CD4-positive, CD25-positive, alpha-beta regulatory T cell (primary cell): ENCODE data around the gene CCDC192. TPM values are rescaled to one million over a fixed set of nuclear protein-coding genes. Genes with fewer than 3 reads are reported as not detected.
A peak's percentile ranks its signal among the peaks of the same experiment; 100 is the strongest.

Source experiments
- ATAC-seq, 2 donors: fragments of 150-1000 bp; cut with Tn5 transposase; one replicate each; pipeline ENCODE4 v1.10.0; 2021; ENCODE audit warnings: low read depth in 2 of 2, moderate number of reproducible peaks in 2 of 2, moderate library complexity in 1 of 2
- DNase-seq, 3 donors: peaks; one replicate each; pipeline versions ENCODE4 v3.0.0 to v3.0.0-alpha.2; 2012 to 2022; ENCODE audit warnings: mixed read lengths in 1 of 3
- H3K27ac ChIP-seq: one replicate; pipeline ENCODE4 v1.7.0; 2013; ENCODE audit warnings: mild to moderate bottlenecking, low read length; ENCODE audit not compliant: insufficient read depth, poor library complexity, severe bottlenecking
- H3K27me3 ChIP-seq: one replicate; pipeline ENCODE4 v1.7.0; 2013; ENCODE audit warnings: low read length; ENCODE audit not compliant: control insufficient read depth, insufficient read depth
- H3K36me3 ChIP-seq: one replicate; pipeline ENCODE4 v1.7.0; 2013; ENCODE audit warnings: mild to moderate bottlenecking, low read length, moderate library complexity; ENCODE audit not compliant: control insufficient read depth, insufficient read depth
- H3K4me1 ChIP-seq: 2 replicates; pipeline ENCODE4 v1.7.0; 2013; ENCODE audit warnings: mild to moderate bottlenecking, low read length; ENCODE audit not compliant: insufficient read depth, control insufficient read depth, poor library complexity, severe bottlenecking
- H3K4me3 ChIP-seq: one replicate; pipeline ENCODE4 v1.7.0; 2013; ENCODE audit warnings: low read depth, mild to moderate bottlenecking, low read length, moderate library complexity
- H3K9me3 ChIP-seq, 2 experiments: 1 replicate in 1 of 2; 2 replicates in 1 of 2; pipeline ENCODE4 v1.7.0; 2013; ENCODE audit warnings: low read length in 2 of 2, mild to moderate bottlenecking in 1 of 2, moderate library complexity in 1 of 2; ENCODE audit not compliant: control insufficient read depth in 2 of 2
- H3K27ac Mint-ChIP-seq, 3 donors: one replicate each; pipeline ENCODE4 v1.8.0; 2020 to 2022; ENCODE audit warnings: mild to moderate bottlenecking in 3 of 3, mixed read lengths in 3 of 3, moderate library complexity in 2 of 3
- H3K27me3 Mint-ChIP-seq: one replicate; pipeline ENCODE4 v1.8.0; 2022; ENCODE audit warnings: mild to moderate bottlenecking, mixed read lengths
- H3K36me3 Mint-ChIP-seq: one replicate; pipeline ENCODE4 v1.8.0; 2020; ENCODE audit warnings: mixed read lengths
- H3K4me1 Mint-ChIP-seq, 4 donors: one replicate each; pipeline ENCODE4 v1.8.0; 2020 to 2022; ENCODE audit warnings: mixed read lengths in 4 of 4, mild to moderate bottlenecking in 1 of 4
- H3K4me3 Mint-ChIP-seq, 4 donors: one replicate each; pipeline ENCODE4 v1.8.0; 2020 to 2022; ENCODE audit warnings: mild to moderate bottlenecking in 4 of 4, mixed read lengths in 4 of 4, moderate library complexity in 3 of 4
- H3K9me3 Mint-ChIP-seq, 7 donors: one replicate each; pipeline ENCODE4 v1.8.0; 2020 to 2022; ENCODE audit warnings: mixed read lengths in 7 of 7, mild to moderate bottlenecking in 3 of 7, moderate library complexity in 2 of 7
- polyA plus RNA-seq, 4 donors: library from polyadenylated mRNA; unstranded; fragments of 300-500 nt; fragmentation: Illumina TruSeq; gene quantifications; one replicate each; pipeline ENCODE4 v1.2.3, GENCODE V29; 2021
- total RNA-seq: library from RNA; stranded (reverse); gene quantifications from one replicate; pipeline ENCODE4 v1.2.3, GENCODE V29; 2022

Gene CCDC192
- total and polyA plus RNA-seq, 5 donors from 2014 or later = 0.37 TPM; not detected in 4

- no peaks in the 10 kb centered on the region for H3K36me3 Mint-ChIP-seq
- no peak overlapping the region for H3K27ac ChIP-seq
- ATAC-seq = no peak
- peaks cover 5% of the 10 kb centered on the region for H3K27me3 Mint-ChIP-seq
- no peaks in the 10 kb centered on the region for H3K9me3 ChIP-seq
- no peaks in the 10 kb centered on the region for H3K4me1 Mint-ChIP-seq
- no peaks in the 10 kb centered on the region for H3K36me3 ChIP-seq
- no peak overlapping the region for H3K4me3 Mint-ChIP-seq
- no peak overlapping the region for H3K4me3 ChIP-seq
- DNase-seq = no peak
- H3K27ac Mint-ChIP-seq = no peak overlapping the region
- no peaks in the 10 kb centered on the region for H3K27me3 ChIP-seq
- H3K4me1 ChIP-seq = no peaks in the 10 kb centered on the region
- peaks cover 0 to 4% (median 0%) of the 10 kb centered on the region in 7 donors for H3K9me3 Mint-ChIP-seq
Observed at GRCh38 chr5:127885176-127885575, 182.0 kb downstream of the CCDC192 start.

DNA sequence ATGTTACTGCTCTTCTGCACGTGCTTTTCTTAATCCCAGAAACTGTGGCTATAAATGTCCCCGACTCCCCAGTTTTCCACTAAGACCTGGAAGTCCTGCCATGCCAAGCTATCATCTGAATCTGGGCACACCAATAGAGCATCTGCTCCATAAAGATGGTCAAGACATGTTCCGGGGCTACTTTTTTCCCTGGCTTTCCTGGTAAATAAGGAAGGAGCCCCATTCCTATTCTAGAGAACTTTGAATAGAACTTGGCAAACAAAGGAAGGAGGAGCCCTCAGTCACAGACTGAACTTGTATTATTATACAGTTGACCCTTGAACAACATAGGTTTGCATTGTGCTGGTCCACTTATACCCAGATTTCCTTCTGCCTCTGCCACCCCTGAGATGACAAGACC, 182.9 kb downstream of the CCDC192 start:
- no peak for ATAC-seq

DNA sequence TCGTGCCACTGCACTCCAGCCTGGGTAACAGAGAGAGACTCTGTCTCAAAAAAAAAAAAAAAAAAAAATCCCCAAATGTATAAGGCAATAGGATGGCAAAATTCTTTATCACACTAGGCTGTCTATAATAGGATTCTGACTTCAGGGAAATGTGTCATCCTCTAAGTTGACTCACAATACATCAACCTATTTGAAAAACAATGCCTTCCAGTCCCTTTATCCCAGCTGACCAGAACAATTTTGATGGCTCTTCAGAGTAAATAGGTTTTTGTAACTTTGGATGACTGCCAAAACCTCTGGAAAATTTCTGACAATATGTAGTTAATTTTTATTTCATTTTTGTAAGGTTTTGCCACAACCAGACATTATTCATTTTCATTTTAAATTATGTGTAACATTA, 184.1 kb downstream of the CCDC192 start:
- H3K27ac ChIP-seq = no peak overlapping the region
- no peak overlapping the region for H3K4me3 ChIP-seq
- Mint-ChIP-seq H3K27me3 (peaks cover 21% of the 10 kb centered on the region), H3K4me1 (peaks cover 0 to 5% (median 1%) of the 10 kb centered on the region in 4 donors), H3K4me3 (no peak overlapping the region), H3K36me3 (no peaks in the 10 kb centered on the region), H3K27ac (no peak overlapping the region), H3K9me3 (peaks cover 0 to 7% (median 0%) of the 10 kb centered on the region in 7 donors)
- no peaks in the 10 kb centered on the region for H3K4me1 ChIP-seq
- H3K36me3 ChIP-seq = no peaks in the 10 kb centered on the region
- DNase-seq (no peak), ATAC-seq (no peak)
- H3K27me3 ChIP-seq = no peaks in the 10 kb centered on the region
- H3K9me3 ChIP-seq = no peaks in the 10 kb centered on the region

More for the DNA sequence above, 182.9 kb downstream of the CCDC192 start:
- H3K4me3 ChIP-seq = no peak overlapping the region
- no peaks in the 10 kb centered on the region for H3K4me1 ChIP-seq
- Mint-ChIP-seq H3K27ac (no peak overlapping the region), H3K4me1 (peaks cover 0 to 2% (median 0%) of the 10 kb centered on the region in 4 donors), H3K36me3 (no peaks in the 10 kb centered on the region), H3K27me3 (peaks cover 12% of the 10 kb centered on the region), H3K4me3 (no peak overlapping the region), H3K9me3 (peaks cover 0 to 3% (median 0%) of the 10 kb centered on the region in 7 donors)
- no peaks in the 10 kb centered on the region for H3K9me3 ChIP-seq
- no peaks in the 10 kb centered on the region for H3K36me3 ChIP-seq
- H3K27ac ChIP-seq = no peak overlapping the region
- no peak for DNase-seq
- no peaks in the 10 kb centered on the region for H3K27me3 ChIP-seq

- no peaks in the 10 kb centered on the region for H3K36me3 ChIP-seq
- no peak overlapping the region for H3K27ac ChIP-seq
- H3K4me3 ChIP-seq = no peak overlapping the region
- peaks cover 26% of the 10 kb centered on the region for H3K27me3 Mint-ChIP-seq
- peaks cover 0 to 4% (median 0%) of the 10 kb centered on the region in 7 donors for H3K9me3 Mint-ChIP-seq
- no peak overlapping the region for H3K27ac Mint-ChIP-seq
- peaks cover 0 to 11% (median 4%) of the 10 kb centered on the region in 4 donors for H3K4me1 Mint-ChIP-seq
- H3K27me3 ChIP-seq = no peaks in the 10 kb centered on the region
- no peaks in the 10 kb centered on the region for H3K4me1 ChIP-seq
- H3K36me3 Mint-ChIP-seq = no peaks in the 10 kb centered on the region
- ATAC-seq = no peak
- DNase-seq = no peak
- H3K4me3 Mint-ChIP-seq = no peak overlapping the region
- H3K9me3 ChIP-seq = no peaks in the 10 kb centered on the region
Observed at GRCh38 chr5:127891942-127892341, 188.8 kb downstream of the CCDC192 start.

- peaks cover 0 to 11% (median 4%) of the 10 kb centered on the region in 4 donors for H3K4me1 Mint-ChIP-seq
- Histone ChIP-seq H3K4me1 (no peaks in the 10 kb centered on the region), H3K27me3 (no peaks in the 10 kb centered on the region), H3K4me3 (no peak overlapping the region), H3K9me3 (no peaks in the 10 kb centered on the region), H3K27ac (no peak overlapping the region), H3K36me3 (no peaks in the 10 kb centered on the region)
- H3K27ac Mint-ChIP-seq = peak overlapping the region in 1 of 3 donors; percentile 79
- peak; percentile 37 to 39 for ATAC-seq
- H3K4me3 Mint-ChIP-seq = no peak overlapping the region
- H3K27me3 Mint-ChIP-seq = peaks cover 26% of the 10 kb centered on the region
- DNase-seq = peak in 1 of 3 donors; percentile 18
- H3K36me3 Mint-ChIP-seq = no peaks in the 10 kb centered on the region
- peaks cover 0 to 4% (median 0%) of the 10 kb centered on the region in 7 donors for H3K9me3 Mint-ChIP-seq
Observed at GRCh38 chr5:127892467-127893207, 189.4 kb downstream of the CCDC192 start.

GRCh38 chr5:127893232-127893631, 190.0 kb downstream of the CCDC192 start:
- Histone ChIP-seq H3K27ac (no peak overlapping the region), H3K27me3 (no peaks in the 10 kb centered on the region), H3K4me1 (no peaks in the 10 kb centered on the region), H3K36me3 (no peaks in the 10 kb centered on the region), H3K9me3 (no peaks in the 10 kb centered on the region), H3K4me3 (no peak overlapping the region)
- DNase-seq (no peak), ATAC-seq (no peak)
- H3K27ac Mint-ChIP-seq = peak overlapping the region in 1 of 3 donors; percentile 79
- peaks cover 0 to 4% (median 0%) of the 10 kb centered on the region in 7 donors for H3K9me3 Mint-ChIP-seq
- no peak overlapping the region for H3K4me3 Mint-ChIP-seq
- peaks cover 0 to 11% (median 4%) of the 10 kb centered on the region in 4 donors for H3K4me1 Mint-ChIP-seq
- peaks cover 26% of the 10 kb centered on the region for H3K27me3 Mint-ChIP-seq
- no peaks in the 10 kb centered on the region for H3K36me3 Mint-ChIP-seq

DNA sequence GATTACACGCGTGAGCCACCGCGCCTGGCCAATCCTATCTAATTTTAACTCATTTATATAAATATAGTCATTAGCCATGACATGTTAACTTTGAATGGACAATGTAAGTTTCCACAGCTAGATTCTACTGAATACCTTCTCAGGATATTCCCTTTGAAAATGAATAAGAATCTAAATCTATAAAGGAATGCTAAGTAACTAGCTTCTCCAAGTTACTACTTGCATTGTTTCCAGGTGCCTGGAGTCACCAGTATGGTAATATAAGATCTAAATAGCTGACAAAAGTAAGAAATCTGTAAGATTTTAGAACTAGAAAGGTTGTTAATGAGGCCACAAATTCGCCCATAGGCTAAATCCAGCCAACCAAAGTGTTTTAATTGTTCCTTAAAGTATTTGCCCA, 191.3 kb downstream of the CCDC192 start:
- H3K4me1 Mint-ChIP-seq = peaks cover 0 to 11% (median 4%) of the 10 kb centered on the region in 4 donors

More for the DNA sequence above, 191.3 kb downstream of the CCDC192 start:
- ATAC-seq (no peak), DNase-seq (no peak)
- no peaks in the 10 kb centered on the region for H3K36me3 Mint-ChIP-seq
- Histone ChIP-seq H3K4me1 (no peaks in the 10 kb centered on the region), H3K9me3 (no peaks in the 10 kb centered on the region), H3K27me3 (no peaks in the 10 kb centered on the region), H3K36me3 (no peaks in the 10 kb centered on the region), H3K27ac (no peak overlapping the region), H3K4me3 (no peak overlapping the region)
- H3K9me3 Mint-ChIP-seq = peaks cover 0 to 4% (median 0%) of the 10 kb centered on the region in 7 donors
- H3K27ac Mint-ChIP-seq = no peak overlapping the region
- peaks cover 26% of the 10 kb centered on the region for H3K27me3 Mint-ChIP-seq
- H3K4me3 Mint-ChIP-seq = no peak overlapping the region
